Measurements from ENCODE around the gene PTPN7. TPM values are rescaled to one million over a fixed set of nuclear protein-coding genes. Genes with fewer than 3 reads are reported as not detected.
"Not testable (repeated sequence)": the region's sequence is repeated elsewhere in the genome, so short reads cannot be mapped to it uniquely, and the experiment has no call there.

Gene PTPN7
- total RNA-seq, 2 experiments from 2014 or later, result 112 to 119 TPM

DNA sequence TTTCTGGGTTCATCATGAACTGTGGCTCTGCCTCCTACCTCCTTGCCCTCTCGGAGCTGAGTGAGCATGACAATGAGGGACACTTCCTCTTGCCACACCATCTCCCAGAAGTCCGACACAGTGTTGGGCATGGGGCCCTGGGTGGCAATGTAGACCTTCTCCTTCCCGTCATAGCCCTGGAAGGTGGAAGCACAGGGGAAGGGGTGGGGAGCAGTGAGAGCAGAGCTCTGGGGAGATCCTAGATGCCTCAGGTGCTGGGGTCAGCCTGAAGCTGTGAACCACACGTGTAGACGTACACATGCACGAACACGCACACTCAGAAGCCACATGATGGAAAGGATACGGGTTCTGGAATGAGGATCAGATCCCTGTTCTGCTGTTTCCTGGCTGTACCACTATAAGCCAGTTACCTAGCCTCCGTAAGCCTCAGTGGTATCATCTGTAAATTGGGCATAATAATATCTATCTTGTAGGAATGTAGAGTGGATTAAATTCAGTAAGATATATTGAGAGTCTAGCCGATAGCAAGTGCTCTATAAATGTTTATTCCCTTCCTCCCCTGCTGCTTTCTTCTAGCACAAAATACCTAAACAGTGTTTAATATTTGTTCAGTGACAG is 6.1 kb downstream of the PTPN7 start:
- H3K4me1 Mint-ChIP-seq (ENCODE audit: low read depth), result peaks cover 43% of the 10 kb centered on the region
- H3K36me3 Mint-ChIP-seq (ENCODE audit: low read depth), result peaks cover 63% of the 10 kb centered on the region
- H3K9me3 Mint-ChIP-seq, result no peaks in the 10 kb centered on the region
- intact Hi-C loops (cut with micrococcal nuclease), result no loop called here
- CTCF ChIA-PET, result interaction anchor here (0.6 to 3.3 kb wide), 11 partner anchors 8 to 61 kb away, joined by 3 to 18 read pairs (median 7); partner anchors contain the start of genes ARL8A and LGR6
- peak overlapping the region; percentile 44 for H3K27ac Mint-ChIP-seq
- H3K4me3 Mint-ChIP-seq, result no peak overlapping the region
- no peak for DNase-seq
- no peaks in the 10 kb centered on the region for H3K27me3 Mint-ChIP-seq (ENCODE audit: low read depth)

DNA sequence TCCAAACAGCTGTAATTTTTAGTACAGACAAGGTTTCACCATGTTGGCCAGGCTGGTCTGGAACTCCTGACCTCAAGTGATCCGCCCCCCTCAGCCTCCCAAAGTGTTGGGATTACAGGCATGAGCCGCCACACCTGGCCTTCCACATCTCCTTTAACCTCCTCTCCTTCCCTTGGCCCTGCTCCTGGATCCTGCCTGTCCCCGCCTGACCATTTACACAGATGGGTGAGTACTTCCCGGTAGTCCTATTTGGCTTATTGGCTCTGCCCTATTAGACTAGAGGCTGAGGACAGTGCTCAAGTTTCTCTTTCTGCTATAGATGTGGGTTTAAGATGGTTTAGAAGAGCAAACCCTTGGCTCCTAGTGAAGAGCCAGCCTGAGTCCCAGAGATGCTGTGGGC is 7.1 kb downstream of the PTPN7 start:
- CTCF ChIA-PET, result no interaction called here
- Mint-ChIP-seq H3K27me3 (ENCODE audit: low read depth) (no peaks in the 10 kb centered on the region), H3K36me3 (ENCODE audit: low read depth) (peaks cover 60% of the 10 kb centered on the region), H3K27ac (no peak overlapping the region), H3K9me3 (no peaks in the 10 kb centered on the region), H3K4me3 (no peak overlapping the region), H3K4me1 (ENCODE audit: low read depth) (peaks cover 34% of the 10 kb centered on the region)
- no peak for DNase-seq
- intact Hi-C loops (cut with micrococcal nuclease), result no loop called here

DNA sequence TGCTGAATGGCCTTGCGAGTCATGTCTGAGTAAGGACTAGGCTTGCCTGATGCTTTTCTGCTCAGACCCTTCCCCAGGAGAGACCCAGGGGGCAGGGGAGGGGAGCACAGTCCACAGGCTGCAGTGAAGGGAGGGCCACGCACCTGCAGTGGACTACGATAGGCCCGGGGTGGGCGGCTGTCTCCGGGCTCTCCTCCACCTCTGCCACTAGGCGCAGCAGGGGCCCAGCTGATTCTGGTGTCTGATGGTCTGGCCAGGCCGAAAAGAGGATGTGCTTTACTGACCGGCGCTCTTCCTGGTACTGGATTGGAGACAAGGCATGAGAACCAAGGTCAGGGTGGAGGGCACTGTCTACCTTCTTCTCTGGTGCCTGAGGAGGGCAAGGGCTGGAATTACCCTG is 8.0 kb downstream of the PTPN7 start:
- no peak overlapping the region for H3K27ac Mint-ChIP-seq
- CTCF ChIA-PET, result no interaction called here

DNA sequence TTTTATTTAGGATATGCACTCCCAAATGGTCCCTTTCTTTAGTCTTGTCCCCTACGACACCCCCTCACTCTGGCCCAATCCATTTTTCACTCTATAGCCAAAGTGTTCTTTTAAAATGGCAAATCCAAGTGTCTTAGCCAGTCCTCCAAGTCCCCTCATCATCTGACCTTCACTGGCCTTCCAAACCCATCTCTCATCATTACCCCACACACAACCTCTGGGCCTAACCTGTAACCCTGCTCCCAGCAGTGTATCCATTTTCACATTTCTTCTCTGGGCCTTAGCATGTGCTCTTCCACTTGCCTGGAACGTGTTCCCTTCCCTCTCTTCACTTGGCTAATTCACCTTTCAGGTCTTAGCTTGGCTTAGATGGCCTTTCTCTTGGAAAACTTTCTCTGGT is 9.4 kb downstream of the PTPN7 start:
- H3K4me1 Mint-ChIP-seq (ENCODE audit: low read depth), result peaks cover 18% of the 10 kb centered on the region
- H3K4me3 Mint-ChIP-seq, result no peak overlapping the region
- CTCF ChIA-PET, result interaction anchor here (1.6 kb wide), 1 partner anchor 15 kb away, joined by 4 read pairs; no protein-coding TSS in a partner anchor
- H3K27me3 Mint-ChIP-seq (ENCODE audit: low read depth), result no peaks in the 10 kb centered on the region
- DNase-seq, result no peak
- H3K27ac Mint-ChIP-seq, result peak overlapping the region; percentile 2
- H3K9me3 Mint-ChIP-seq, result no peaks in the 10 kb centered on the region
- intact Hi-C loops (cut with micrococcal nuclease), result no loop called here
- peaks cover 54% of the 10 kb centered on the region for H3K36me3 Mint-ChIP-seq (ENCODE audit: low read depth)

More for the DNA sequence above, 8.0 kb downstream of the PTPN7 start:
- DNase-seq, result no peak
- Mint-ChIP-seq H3K27me3 (ENCODE audit: low read depth) (no peaks in the 10 kb centered on the region), H3K4me1 (ENCODE audit: low read depth) (peaks cover 26% of the 10 kb centered on the region), H3K36me3 (ENCODE audit: low read depth) (peaks cover 61% of the 10 kb centered on the region), H3K9me3 (no peaks in the 10 kb centered on the region), H3K4me3 (no peak overlapping the region)
- intact Hi-C loops (cut with micrococcal nuclease), result no loop called here

DNA sequence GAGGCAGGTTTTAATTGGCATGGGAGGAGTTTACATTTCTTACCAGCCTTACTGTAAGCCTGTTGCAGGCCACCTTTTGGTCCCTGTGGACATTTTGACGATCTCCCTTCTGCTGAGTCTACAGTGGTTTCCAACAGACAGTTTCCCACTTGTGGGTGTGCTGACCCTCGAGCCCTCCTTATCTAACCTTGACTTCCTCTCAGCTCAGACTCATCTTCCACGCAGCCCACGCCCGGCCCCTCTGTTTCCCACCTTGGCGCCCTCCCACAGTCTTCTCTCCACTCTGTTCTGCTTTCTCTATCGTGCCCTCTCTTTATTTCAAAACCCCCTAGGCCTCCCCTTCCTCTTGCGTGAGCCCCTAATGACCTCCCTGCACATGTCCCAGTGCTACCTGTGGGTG is 9.8 kb downstream of the PTPN7 start:
- DNase-seq, result no peak
- Mint-ChIP-seq H3K4me1 (ENCODE audit: low read depth) (peaks cover 16% of the 10 kb centered on the region), H3K27ac (no peak overlapping the region), H3K36me3 (ENCODE audit: low read depth) (peaks cover 52% of the 10 kb centered on the region), H3K9me3 (no peaks in the 10 kb centered on the region), H3K27me3 (ENCODE audit: low read depth) (no peaks in the 10 kb centered on the region), H3K4me3 (no peak overlapping the region)
- intact Hi-C loops (cut with micrococcal nuclease), result no loop called here
- CTCF ChIA-PET, result interaction anchor here (1.6 kb wide), 1 partner anchor 15 kb away, joined by 4 read pairs; no protein-coding TSS in a partner anchor

DNA sequence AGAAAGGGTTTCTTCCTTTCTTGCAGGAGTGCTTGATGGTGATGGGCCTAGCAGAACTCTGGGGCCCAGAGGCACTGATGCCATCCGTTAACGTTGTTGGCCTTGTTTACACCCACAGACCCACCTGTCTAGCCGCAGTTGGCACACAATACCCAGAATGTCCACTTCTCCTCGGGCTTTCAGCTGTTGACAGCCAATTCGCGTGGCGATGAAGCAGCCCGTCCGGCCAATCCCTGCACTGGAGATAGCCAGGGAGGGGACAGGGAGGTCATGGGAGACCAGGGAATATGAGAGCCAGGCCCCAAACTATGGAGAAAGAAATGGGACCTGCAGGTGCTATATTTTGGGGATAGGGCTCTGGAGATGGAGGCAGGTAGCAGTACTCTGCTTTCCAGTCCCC is 10.2 kb downstream of the PTPN7 start:
- intact Hi-C loops (cut with micrococcal nuclease), result no loop called here
- CTCF ChIA-PET, result interaction anchor here (1.6 kb wide), 1 partner anchor 15 kb away, joined by 4 read pairs; no protein-coding TSS in a partner anchor
- Mint-ChIP-seq H3K9me3 (no peaks in the 10 kb centered on the region), H3K36me3 (ENCODE audit: low read depth) (peaks cover 49% of the 10 kb centered on the region), H3K27me3 (ENCODE audit: low read depth) (no peaks in the 10 kb centered on the region), H3K27ac (no peak overlapping the region), H3K4me1 (ENCODE audit: low read depth) (peaks cover 16% of the 10 kb centered on the region), H3K4me3 (no peak overlapping the region)
- no peak for DNase-seq

DNA sequence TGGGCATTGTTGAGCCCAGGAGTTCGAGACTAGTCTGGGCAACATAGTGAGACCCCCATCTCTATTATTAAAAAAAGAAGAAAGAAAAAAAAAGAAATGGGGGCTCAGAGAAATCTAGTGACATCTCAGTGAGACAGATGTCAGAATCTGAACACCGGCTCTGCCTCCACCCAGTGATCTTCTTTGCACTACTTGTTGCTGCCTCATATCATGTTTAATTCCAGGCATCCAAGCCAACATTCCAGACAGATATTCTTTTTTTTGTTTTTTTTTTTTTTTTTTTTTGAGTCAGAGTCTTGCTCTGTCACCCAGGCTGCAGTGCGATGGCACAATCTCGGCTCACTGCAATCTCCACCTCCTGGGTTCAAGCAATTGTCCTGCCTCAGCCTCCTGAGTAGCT is 10.8 kb downstream of the PTPN7 start:
- CTCF ChIA-PET, result interaction anchor here (1.6 kb wide), 1 partner anchor 14 kb away, joined by 4 read pairs; no protein-coding TSS in a partner anchor
- intact Hi-C loops (cut with micrococcal nuclease), result no loop called here
- H3K9me3 Mint-ChIP-seq, result no peaks in the 10 kb centered on the region

DNA sequence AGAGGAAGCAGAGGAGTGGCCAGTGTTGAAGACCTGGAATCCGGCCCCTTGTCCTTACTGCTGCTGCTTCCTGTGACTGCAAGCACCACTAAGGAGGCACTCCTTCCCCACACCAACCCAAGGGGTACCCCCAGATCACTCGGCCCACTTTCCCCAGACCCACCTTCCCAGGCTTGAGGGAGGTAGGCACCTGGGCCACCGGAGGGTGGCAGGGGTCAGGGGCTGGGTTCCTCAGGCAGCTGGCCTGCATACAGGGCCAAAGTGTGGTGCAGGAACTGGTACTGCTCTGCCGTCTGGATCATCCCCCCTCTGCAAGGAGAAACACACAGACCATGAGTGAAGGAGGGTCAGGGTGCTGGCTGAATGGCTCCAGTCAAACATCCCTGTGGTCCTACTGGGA is 12.0 kb downstream of the PTPN7 start:
- no peak for DNase-seq
- no peak overlapping the region for H3K27ac Mint-ChIP-seq
- intact Hi-C loops (cut with micrococcal nuclease), result no loop called here

More for the DNA sequence above, 10.8 kb downstream of the PTPN7 start:
- no peak for DNase-seq
- Mint-ChIP-seq H3K4me1 (ENCODE audit: low read depth) (peaks cover 12% of the 10 kb centered on the region), H3K36me3 (ENCODE audit: low read depth) (peaks cover 43% of the 10 kb centered on the region), H3K27me3 (ENCODE audit: low read depth) (no peaks in the 10 kb centered on the region), H3K4me3 (no peak overlapping the region), H3K27ac (no peak overlapping the region)

DNA sequence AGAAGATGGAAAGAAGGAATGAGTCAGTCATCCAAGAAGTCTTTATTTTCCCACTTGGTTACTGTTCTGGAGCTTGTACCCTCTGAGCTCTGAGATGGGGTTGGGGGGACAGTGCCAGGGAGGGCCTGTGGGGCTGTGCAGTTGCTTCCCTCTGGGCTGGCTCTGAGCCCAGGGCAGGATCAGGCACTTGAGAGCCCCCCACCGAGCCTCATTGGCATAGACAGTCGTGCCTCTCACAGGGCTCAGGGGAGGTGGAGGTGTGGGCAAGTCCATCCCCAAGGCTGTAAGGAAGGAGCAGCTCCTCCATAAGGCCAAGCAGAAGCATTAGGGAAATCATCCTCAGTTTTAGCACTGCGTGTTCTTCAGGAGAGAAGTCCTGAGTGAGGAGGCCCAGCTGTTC is 13.4 kb downstream of the PTPN7 start:
- no peak for DNase-seq
- Mint-ChIP-seq H3K36me3 (ENCODE audit: low read depth) (peaks cover 31% of the 10 kb centered on the region), H3K9me3 (no peaks in the 10 kb centered on the region), H3K4me1 (ENCODE audit: low read depth) (peaks cover 21% of the 10 kb centered on the region), H3K27me3 (ENCODE audit: low read depth) (no peaks in the 10 kb centered on the region), H3K27ac (no peak overlapping the region), H3K4me3 (no peak overlapping the region)
- intact Hi-C loops (cut with micrococcal nuclease), result no loop called here
- CTCF ChIA-PET, result interaction anchor here (1.4 to 3.2 kb wide), 4 partner anchors 8 to 147 kb away, joined by 4 to 13 read pairs (median 10); partner anchors contain the start of gene PTPN7

More for the DNA sequence above, 12.0 kb downstream of the PTPN7 start:
- Mint-ChIP-seq H3K36me3 (ENCODE audit: low read depth) (peaks cover 40% of the 10 kb centered on the region), H3K4me1 (ENCODE audit: low read depth) (peaks cover 12% of the 10 kb centered on the region), H3K9me3 (no peaks in the 10 kb centered on the region), H3K4me3 (no peak overlapping the region), H3K27me3 (ENCODE audit: low read depth) (no peaks in the 10 kb centered on the region)
- CTCF ChIA-PET, result interaction anchor here (1.2 to 3.2 kb wide), 3 partner anchors 12 to 180 kb away, joined by 3 to 13 read pairs (median 10); partner anchors contain the start of gene PTPN7

DNA sequence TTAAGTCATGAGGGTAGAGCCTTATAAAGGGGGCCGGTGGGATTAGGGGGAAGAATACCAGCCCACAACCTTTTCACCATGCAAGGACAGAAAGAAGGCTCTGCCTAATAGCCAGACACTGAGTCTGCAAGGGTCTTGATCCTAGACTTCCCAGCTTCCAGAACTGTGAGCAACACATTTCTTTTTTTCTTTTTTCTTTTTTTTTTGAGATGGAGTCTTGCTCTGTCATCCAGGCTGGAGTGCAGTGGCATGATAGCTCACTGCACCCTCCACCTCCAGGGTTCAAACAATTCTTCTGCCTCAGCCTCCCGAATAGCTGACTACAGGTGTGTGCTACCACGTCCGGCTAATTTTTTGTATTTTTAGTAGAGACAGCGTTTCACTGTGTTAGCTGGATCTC is 14.1 kb downstream of the PTPN7 start:
- no peak overlapping the region for H3K4me3 Mint-ChIP-seq
- peaks cover 23% of the 10 kb centered on the region for H3K4me1 Mint-ChIP-seq (ENCODE audit: low read depth)
- CTCF ChIA-PET, result interaction anchor here (0.7 to 3.2 kb wide), 5 partner anchors 9 to 146 kb away, joined by 3 to 13 read pairs (median 9); partner anchors contain the start of gene PTPN7
- no peak for DNase-seq
- intact Hi-C loops (cut with micrococcal nuclease), result no loop called here
- H3K9me3 Mint-ChIP-seq, result no peaks in the 10 kb centered on the region
- peaks cover 30% of the 10 kb centered on the region for H3K36me3 Mint-ChIP-seq (ENCODE audit: low read depth)
- H3K27me3 Mint-ChIP-seq (ENCODE audit: low read depth), result no peaks in the 10 kb centered on the region
- H3K27ac Mint-ChIP-seq, result no peak overlapping the region

DNA sequence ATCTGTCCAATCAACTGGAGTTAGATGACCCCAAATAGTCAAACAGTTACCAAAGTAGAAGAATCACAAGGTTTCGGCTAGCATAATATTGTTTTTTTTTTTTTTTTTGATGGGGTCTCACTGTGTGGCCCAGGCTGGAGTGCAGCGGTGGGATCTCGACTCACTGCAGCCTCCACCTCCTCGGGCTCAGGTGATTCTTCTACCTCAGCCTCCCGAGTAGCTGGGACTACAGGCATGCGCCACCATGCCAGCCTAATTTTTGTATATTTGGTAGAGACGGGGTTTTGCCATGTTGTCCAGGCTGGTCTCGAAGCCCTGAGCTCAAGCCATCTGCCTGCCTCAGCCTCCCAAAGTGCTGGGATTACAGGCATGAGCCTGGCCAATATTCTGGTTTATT is 14.7 kb downstream of the PTPN7 start:
- CTCF ChIA-PET, result interaction anchor here (0.7 to 3.2 kb wide), 4 partner anchors 10 to 146 kb away, joined by 3 to 13 read pairs (median 6); partner anchors contain the start of gene PTPN7
- DNase-seq; H3K27me3 Mint-ChIP-seq (ENCODE audit: low read depth); H3K9me3 Mint-ChIP-seq: not testable (repeated sequence)
- H3K27ac Mint-ChIP-seq, result peak overlapping the region; percentile 76
- intact Hi-C loops (cut with micrococcal nuclease), result loop anchor here (1.0 kb wide), 1 partner anchor 10 kb away; no protein-coding TSS in a partner anchor
- peak overlapping the region; percentile 71 for H3K4me3 Mint-ChIP-seq
- peaks cover 24% of the 10 kb centered on the region for H3K36me3 Mint-ChIP-seq (ENCODE audit: low read depth)
- H3K4me1 Mint-ChIP-seq (ENCODE audit: low read depth), result peaks cover 23% of the 10 kb centered on the region

DNA sequence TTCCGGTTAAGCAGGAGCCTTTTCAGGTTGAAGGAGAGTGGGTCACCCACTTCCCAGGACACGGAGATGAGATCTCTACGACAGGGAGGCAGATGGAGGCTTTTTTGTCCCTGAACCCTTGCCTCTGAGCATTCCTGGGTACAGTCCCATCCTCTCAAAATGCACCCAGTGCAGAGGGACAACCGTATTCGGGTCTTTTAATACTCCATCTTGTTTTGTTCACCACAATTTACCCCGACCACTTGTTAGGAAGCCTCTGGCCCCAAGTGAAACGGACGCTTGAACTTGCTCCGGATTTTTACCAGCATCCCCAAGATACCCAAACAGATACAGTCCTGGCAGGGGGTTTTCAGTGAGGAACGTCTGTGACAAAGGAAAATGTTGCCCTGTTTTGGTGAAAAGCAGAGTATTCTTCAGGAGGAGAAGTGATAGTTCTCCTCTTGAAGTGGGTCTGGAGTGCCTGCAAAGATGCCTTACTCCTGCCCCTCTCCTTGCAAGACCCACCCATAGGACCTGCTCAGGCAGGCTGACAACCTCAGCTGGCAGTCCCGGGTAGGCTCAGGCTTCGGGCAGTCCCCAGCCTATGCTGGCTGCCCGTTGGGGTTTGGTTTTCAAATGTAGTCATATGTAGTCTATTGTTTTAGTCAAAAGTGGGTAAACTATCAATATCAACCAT is 15.2 kb downstream of the PTPN7 start:
- H3K27ac Mint-ChIP-seq, result peak overlapping the region; percentile 76
- CTCF ChIA-PET, result interaction anchor here (1.4 to 3.2 kb wide), 4 partner anchors 10 to 145 kb away, joined by 4 to 15 read pairs (median 11); partner anchors contain the start of gene PTPN7
- H3K27me3 Mint-ChIP-seq (ENCODE audit: low read depth), result no peaks in the 10 kb centered on the region
- peak; percentile 42 for DNase-seq
- peaks cover 23% of the 10 kb centered on the region for H3K4me1 Mint-ChIP-seq (ENCODE audit: low read depth)
- peaks cover 21% of the 10 kb centered on the region for H3K36me3 Mint-ChIP-seq (ENCODE audit: low read depth)
- peak overlapping the region; percentile 71 for H3K4me3 Mint-ChIP-seq
- intact Hi-C loops (cut with micrococcal nuclease), result loop anchor here (1.0 kb wide), 1 partner anchor 10 kb away; no protein-coding TSS in a partner anchor
- no peaks in the 10 kb centered on the region for H3K9me3 Mint-ChIP-seq

All from activated naive CD4-positive, alpha-beta T cell treated with anti-CD3 and anti-CD28 coated beads for 36 hours (primary cell).